IMR-90 (cell line): ENCODE results near the gene RIPK3. TPM values are rescaled to one million over a fixed set of nuclear protein-coding genes. Genes with fewer than 3 reads are reported as not detected.

Source experiments
- ATAC-seq: fragments of 200-7000 bp; cut with Tn5 transposase; 2 replicates; pipeline ENCODE4 v1.9.1; 2020; ENCODE audit warnings: low read depth, mild to moderate bottlenecking, moderate library complexity
- BruUV-seq: library from RNA; stranded (reverse); fragments of 400-500 nt; replicated peaks from 2 replicates; lab custom pipeline; 2021; lab: Mats Ljungman, UMichigan
- CTCF ChIA-PET: fragments of 300-600 bp; formaldehyde crosslinking; extraction: SDS; loops from one replicate; lab custom pipeline; 2021; ENCODE audit warnings: antibody characterized with exemption; lab: Yijun Ruan, JAX
- POLR2A ChIA-PET: fragments of 300-600 bp; sonication (Branson Sonifier 250); formaldehyde crosslinking; loops from one replicate; lab custom pipeline; 2022; ENCODE audit warnings: antibody characterized with exemption; ENCODE audit not compliant: unreplicated experiment; lab: Charles Lee
- DNase-seq: peaks from one replicate; pipeline ENCODE4 v3.0.0; 2013
- H2AFZ ChIP-seq: replicated peaks from 2 replicates; pipeline ENCODE3; 2013; ENCODE audit warnings: low read length, mild to moderate bottlenecking; ENCODE audit not compliant: poor library complexity
- H2AK5ac ChIP-seq: 2 replicates; pipeline ENCODE4 v1.6.1; 2013; ENCODE audit warnings: low read depth, low read length, inconsistent platforms
- H2AK9ac ChIP-seq: replicated peaks from 2 replicates; pipeline ENCODE3; 2013; ENCODE audit warnings: mild to moderate bottlenecking, low read depth, low read length, moderate library complexity; ENCODE audit not compliant: poor library complexity
- H2BK120ac ChIP-seq: 2 replicates; pipeline ENCODE4 v1.6.1; 2013; ENCODE audit warnings: low read depth, low read length, inconsistent platforms
- H2BK15ac ChIP-seq: 3 replicates; pipeline ENCODE4 v1.6.1; 2013; ENCODE audit warnings: low read depth, low read length, inconsistent platforms
- H2BK20ac ChIP-seq: 2 replicates; pipeline ENCODE4 v1.6.1; 2013; ENCODE audit warnings: low read depth, mild to moderate bottlenecking, inconsistent platforms, low read length, moderate library complexity
- H2BK5ac ChIP-seq: 2 replicates; pipeline ENCODE4 v1.6.1; 2013; ENCODE audit warnings: mild to moderate bottlenecking, low read depth, low read length, inconsistent platforms; ENCODE audit not compliant: poor library complexity, severe bottlenecking
- H3K14ac ChIP-seq: replicated peaks from 2 replicates; pipeline ENCODE4 v1.6.1; 2013; ENCODE audit warnings: low read depth, low read length, inconsistent platforms
- H3K18ac ChIP-seq: 2 replicates; pipeline ENCODE4 v1.6.1; 2013; ENCODE audit warnings: low read depth, low read length, control low read depth
- H3K23ac ChIP-seq: 2 replicates; pipeline ENCODE4 v1.6.1; 2013; ENCODE audit warnings: low read depth, low read length, inconsistent platforms
- H3K27ac ChIP-seq: 2 replicates; pipeline ENCODE4 v1.5.1; 2013; ENCODE audit warnings: mild to moderate bottlenecking, control low read depth, low read length; ENCODE audit not compliant: insufficient read depth
- H3K27me3 ChIP-seq: 2 replicates; pipeline ENCODE4 v1.6.1; 2013; ENCODE audit warnings: low read length; ENCODE audit not compliant: control insufficient read depth, insufficient read depth
- H3K36me3 ChIP-seq: 2 replicates; pipeline ENCODE4 v1.6.1; 2013; ENCODE audit warnings: low read length, mixed read lengths; ENCODE audit not compliant: control insufficient read depth, insufficient read depth
- H3K4ac ChIP-seq: 2 replicates; pipeline ENCODE4 v1.6.1; 2013; ENCODE audit warnings: low read depth, low read length, inconsistent platforms
- H3K4me1 ChIP-seq: 2 replicates; pipeline ENCODE4 v1.6.1; 2013; ENCODE audit warnings: low read length, mixed read lengths; ENCODE audit not compliant: control insufficient read depth, insufficient read depth
- H3K4me2 ChIP-seq: 2 replicates; pipeline ENCODE4 v1.6.1; 2013; ENCODE audit warnings: low read depth, mild to moderate bottlenecking, control low read depth, low read length, moderate library complexity
- H3K4me3 ChIP-seq: 2 replicates; pipeline ENCODE4 v1.5.1; 2013; ENCODE audit warnings: low read depth, mild to moderate bottlenecking, control low read depth, low read length, moderate library complexity; ENCODE audit not compliant: insufficient read depth
- H3K56ac ChIP-seq: 2 replicates; pipeline ENCODE4 v1.6.1; 2013; ENCODE audit warnings: low read length, inconsistent platforms; ENCODE audit not compliant: insufficient read depth; ENCODE audit errors: extremely low read depth
- H3K79me1 ChIP-seq, 2 experiments: 2 replicates each; pipeline ENCODE4 v1.6.1; 2013; ENCODE audit warnings: low read length in 2 of 2, inconsistent platforms in 1 of 2, low read depth in 1 of 2
- H3K9ac ChIP-seq: 2 replicates; pipeline ENCODE4 v1.6.1; 2013; ENCODE audit warnings: low read depth, low read length, control low read depth
- H3K9me1 ChIP-seq: 2 replicates; pipeline ENCODE4 v1.6.1; 2013; ENCODE audit warnings: low read length, inconsistent platforms; ENCODE audit not compliant: insufficient read depth
- H3K9me3 ChIP-seq: 2 replicates; pipeline ENCODE4 v1.6.1; 2013; ENCODE audit warnings: low read length; ENCODE audit not compliant: control insufficient read depth, insufficient read depth
- H4K20me1 ChIP-seq: 2 replicates; pipeline ENCODE4 v1.6.1; 2013; ENCODE audit warnings: low read length, inconsistent platforms; ENCODE audit not compliant: insufficient read depth
- H4K5ac ChIP-seq: 2 replicates; pipeline ENCODE4 v1.6.1; 2013; ENCODE audit warnings: mild to moderate bottlenecking, low read depth, low read length, control low read depth
- H4K8ac ChIP-seq, 2 experiments: 2 replicates each; pipeline ENCODE4 v1.6.1; 2013; ENCODE audit warnings: low read depth in 2 of 2, low read length in 2 of 2, control low read depth in 1 of 2, inconsistent platforms in 1 of 2
- H4K91ac ChIP-seq: 2 replicates; pipeline ENCODE4 v1.6.1; 2013; ENCODE audit warnings: low read depth, low read length, inconsistent platforms; ENCODE audit not compliant: insufficient read depth
- CHD1 ChIP-seq: IDR thresholded peaks from 2 replicates; pipeline ENCODE4 v1.6.1; 2012; ENCODE audit warnings: low read depth, low read length, improper control_type of control experiment
- ELK1 ChIP-seq: fragments of 150-350 bp; IDR thresholded peaks from 2 replicates; pipeline ENCODE4 v1.6.1; 2016; ENCODE audit warnings: low read depth, mild to moderate bottlenecking, low read length, moderate library complexity, borderline replicate concordance
- MAFK ChIP-seq: IDR thresholded peaks from 2 replicates; pipeline ENCODE4 v1.6.1; 2012; ENCODE audit warnings: low read depth, low read length, improper control_type of control experiment
- USF2 ChIP-seq: fragments of 150-350 bp; IDR thresholded peaks from 2 replicates; pipeline ENCODE4 v1.6.1; 2017; ENCODE audit warnings: mild to moderate bottlenecking, antibody characterized with exemption, low read length, low read depth
- WGBS, 2 experiments: methylation state at CpG; one replicate each; pipeline versions ENCODE4 v1.1.5 to v1.1.7; 2013; ENCODE audit warnings: missing lambda C conversion rate in 2 of 2; ENCODE audit not compliant: insufficient read length in 1 of 2; ENCODE audit errors: extremely low coverage in 2 of 2; 5-methylcytosine and 5-hydroxymethylcytosine counted together
- dilution Hi-C: fragments of 300-500 bp; cut with HindIII; formaldehyde crosslinking; loops from one replicate; pipeline ENCODE4 v1.14.3; 2018; ENCODE audit warnings: low sequenced_read_pairs; ENCODE audit not compliant: unreplicated experiment
- in situ Hi-C: fragments of 300-500 bp; cut with MboI; formaldehyde crosslinking; loops from 3 replicates; pipeline ENCODE4 v1.14.3; 2019; ENCODE audit warnings: low sequenced_read_pairs, inconsistent platforms, mixed read lengths
- intact Hi-C: fragments of 100-400 bp; cut with micrococcal nuclease; formaldehyde crosslinking; loops from 2 replicates; pipeline ENCODE4 v1.10.0; 2022
- polyA plus RNA-seq, 3 experiments: library from polyadenylated mRNA; depleted of rRNA; stranded (reverse); fragments of >200 nt; gene quantifications; 2 replicates each; pipeline ENCODE4 v1.2.3, GENCODE V29; 2012; ENCODE audit warnings: low replicate concordance in 1 of 3
- total RNA-seq: library from RNA; depleted of rRNA; stranded (reverse); fragments of >200 nt; gene quantifications from 2 replicates; pipeline ENCODE4 v1.2.3, GENCODE V29; 2012

RIPK3 gene
- total and polyA plus RNA-seq, 2 of the 4 experiments (the other 2 are of a cell fraction) = 0.09 TPM; not detected in 1

GRCh38 chr14:24385524-24385923 is 45.7 kb upstream of the RIPK3 start:
- Histone ChIP-seq H3K4me3 (no peak overlapping the region), H3K9ac (no peak overlapping the region), H3K4me2 (no peak overlapping the region), H2BK120ac (no peak overlapping the region), H2AFZ (no peak overlapping the region), H4K5ac (no peak overlapping the region), H3K23ac (0 out of 2 replicates have a peak overlapping the region, but pooled peaks have one; percentile 17), H2BK5ac (no peak overlapping the region), H2BK20ac (no peak overlapping the region), H3K27me3 (peaks cover 10% of the 10 kb centered on the region), H2AK5ac (no peak overlapping the region), H2BK15ac (no peak overlapping the region), H2AK9ac (no peak overlapping the region), H4K20me1 (no peaks in the 10 kb centered on the region), H3K79me1 (no peaks in the 10 kb centered on the region), H3K36me3 (no peaks in the 10 kb centered on the region), H3K4ac (no peak overlapping the region), H3K9me3 (no peaks in the 10 kb centered on the region), H3K4me1 (peaks cover 5% of the 10 kb centered on the region), H4K8ac (no peak overlapping the region), H3K56ac (no peak overlapping the region), H3K27ac (no peak overlapping the region), H3K18ac (no peak overlapping the region), H4K91ac (no peak overlapping the region), H3K14ac (no peak overlapping the region), H3K9me1 (peaks cover 3% of the 10 kb centered on the region; the same call in 1 of the 2 replicates)
- no TSS peak for BruUV-seq
- ChIA-PET CTCF (interaction anchor here (0.7 kb wide), 1 partner anchor 171 kb away, joined by 4 read pairs; no protein-coding TSS in a partner anchor), POLR2A (no interaction called here)
- no peak for ATAC-seq
- TF ChIP-seq ELK1 (no peak), CHD1 (no peak), MAFK (no peak), USF2 (no peak)
- DNase-seq = no peak
- intact Hi-C loops (no loop called here), dilution Hi-C loops (no loop called here), in situ Hi-C loops (no loop called here)
- no CpG with 5 or more reads among the region's 4 CpGs for WGBS, 2 experiments
